ENCODE measurements around the gene GDF15. TPM values are rescaled to one million over a fixed set of nuclear protein-coding genes. Genes with fewer than 3 reads are reported as not detected.

Gene GDF15
- total RNA-seq, 2 experiments from 2014 or later: not detected

DNA sequence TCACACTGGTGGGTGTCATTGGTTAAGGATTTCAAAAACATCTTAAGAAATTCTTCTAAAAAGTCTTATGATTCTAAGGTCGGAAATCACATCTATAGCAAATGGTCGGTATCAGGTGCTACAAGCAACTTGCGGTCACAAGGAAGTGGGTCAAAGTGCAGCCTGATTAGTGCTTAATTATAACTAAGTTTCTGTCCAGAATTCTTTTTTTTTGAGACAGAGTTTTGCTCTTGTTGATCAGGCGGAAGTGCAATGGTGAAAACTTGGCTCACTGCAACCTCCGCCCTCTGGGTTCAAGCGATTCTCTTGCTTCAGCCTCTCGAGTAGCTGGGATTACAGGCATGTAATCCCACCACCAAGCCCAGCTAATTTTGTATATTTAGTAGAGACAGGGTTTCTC lies 1.2 kb upstream of the GDF15 start:
- H3K9me3 ChIP-seq (ENCODE audit: low read length): no peaks in the 10 kb centered on the region
- H3K4me2 ChIP-seq (ENCODE audit: low read length): no peak overlapping the region
- no TSS peak for BruUV-seq (replicated peaks)
- no peak for DNase-seq (ENCODE audit: low spot score)
- H3K9me2 ChIP-seq (ENCODE audit: insufficient read depth, low read length): no peaks in the 10 kb centered on the region
- no peak overlapping the region for H2AFZ ChIP-seq (ENCODE audit: low read length)
- no peak overlapping the region for H3K4me3 ChIP-seq (ENCODE audit: low read depth, low read length, poor library complexity, severe bottlenecking)
- no peaks in the 10 kb centered on the region for H3K36me3 ChIP-seq (ENCODE audit: insufficient read depth, low read length)
- intact Hi-C loops (cut with micrococcal nuclease; ENCODE audit: unreplicated experiment): no loop called here
- H4K20me1 ChIP-seq (ENCODE audit: insufficient read depth, low read length): no peaks in the 10 kb centered on the region
- ChIA-PET CTCF (ENCODE audit: unreplicated experiment) (no interaction called here), POLR2A (no interaction called here)
- TF ChIP-seq EZH2phosphoT487 (IDR thresholded peaks at IDR 0.05; ENCODE audit: borderline replicate concordance, low read depth, low read length): no peak
- TF ChIP-seq, protein P1, sequence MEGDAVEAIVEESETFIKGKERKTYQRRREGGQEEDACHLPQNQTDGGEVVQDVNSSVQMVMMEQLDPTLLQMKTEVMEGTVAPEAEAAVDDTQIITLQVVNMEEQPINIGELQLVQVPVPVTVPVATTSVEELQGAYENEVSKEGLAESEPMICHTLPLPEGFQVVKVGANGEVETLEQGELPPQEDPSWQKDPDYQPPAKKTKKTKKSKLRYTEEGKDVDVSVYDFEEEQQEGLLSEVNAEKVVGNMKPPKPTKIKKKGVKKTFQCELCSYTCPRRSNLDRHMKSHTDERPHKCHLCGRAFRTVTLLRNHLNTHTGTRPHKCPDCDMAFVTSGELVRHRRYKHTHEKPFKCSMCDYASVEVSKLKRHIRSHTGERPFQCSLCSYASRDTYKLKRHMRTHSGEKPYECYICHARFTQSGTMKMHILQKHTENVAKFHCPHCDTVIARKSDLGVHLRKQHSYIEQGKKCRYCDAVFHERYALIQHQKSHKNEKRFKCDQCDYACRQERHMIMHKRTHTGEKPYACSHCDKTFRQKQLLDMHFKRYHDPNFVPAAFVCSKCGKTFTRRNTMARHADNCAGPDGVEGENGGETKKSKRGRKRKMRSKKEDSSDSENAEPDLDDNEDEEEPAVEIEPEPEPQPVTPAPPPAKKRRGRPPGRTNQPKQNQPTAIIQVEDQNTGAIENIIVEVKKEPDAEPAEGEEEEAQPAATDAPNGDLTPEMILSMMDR (conservative IDR thresholded peaks at IDR 0.05; ENCODE audit: low read length): no peak
- H3K27ac ChIP-seq (ENCODE audit: low read depth, low read length, poor library complexity, severe bottlenecking): no peak overlapping the region
- peaks cover 9% of the 10 kb centered on the region for H3K4me1 ChIP-seq (ENCODE audit: insufficient read depth, low read length, poor library complexity, severe bottlenecking)
- H3K79me2 ChIP-seq (ENCODE audit: insufficient read depth, low read depth, low read length): no peaks in the 10 kb centered on the region

DNA sequence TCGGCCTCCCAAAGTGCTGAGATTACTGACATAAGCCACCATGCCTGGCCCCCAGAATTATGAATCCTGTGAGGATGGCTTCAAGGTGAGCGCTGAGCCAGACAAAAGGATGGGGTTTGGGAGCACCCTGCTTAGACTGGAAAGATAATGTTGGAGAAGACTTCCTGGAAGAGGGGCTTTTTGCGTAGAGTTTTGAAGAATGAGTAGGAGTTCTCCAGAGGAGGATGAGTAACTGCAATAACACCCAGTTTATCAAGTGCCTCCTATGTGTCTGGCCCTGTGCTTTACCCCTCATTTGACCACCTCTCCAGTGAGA lies 641 bp upstream of the GDF15 start:
- no TSS peak for BruUV-seq (replicated peaks)
- CTCF ChIA-PET (ENCODE audit: unreplicated experiment): no interaction called here
- no peak overlapping the region for H3K27ac ChIP-seq (ENCODE audit: low read depth, low read length, poor library complexity, severe bottlenecking)
- H3K79me2 ChIP-seq (ENCODE audit: insufficient read depth, low read depth, low read length): no peaks in the 10 kb centered on the region
- H2AFZ ChIP-seq (ENCODE audit: low read length): no peak overlapping the region
- H4K20me1 ChIP-seq (ENCODE audit: insufficient read depth, low read length): no peaks in the 10 kb centered on the region
- POLR2A ChIA-PET: no interaction called here
- H3K36me3 ChIP-seq (ENCODE audit: insufficient read depth, low read length): no peaks in the 10 kb centered on the region
- no peak overlapping the region for H3K4me3 ChIP-seq (ENCODE audit: low read depth, low read length, poor library complexity, severe bottlenecking)
- no peak for DNase-seq (ENCODE audit: low spot score)
- no peak overlapping the region for H3K4me2 ChIP-seq (ENCODE audit: low read length)
- intact Hi-C loops (cut with micrococcal nuclease; ENCODE audit: unreplicated experiment): no loop called here
- no peaks in the 10 kb centered on the region for H3K9me2 ChIP-seq (ENCODE audit: insufficient read depth, low read length)
- no peaks in the 10 kb centered on the region for H3K9me3 ChIP-seq (ENCODE audit: low read length)
- peaks cover 9% of the 10 kb centered on the region for H3K4me1 ChIP-seq (ENCODE audit: insufficient read depth, low read length, poor library complexity, severe bottlenecking)
- TF ChIP-seq, protein P1 (conservative IDR thresholded peaks at IDR 0.05; ENCODE audit: low read length): no peak

DNA sequence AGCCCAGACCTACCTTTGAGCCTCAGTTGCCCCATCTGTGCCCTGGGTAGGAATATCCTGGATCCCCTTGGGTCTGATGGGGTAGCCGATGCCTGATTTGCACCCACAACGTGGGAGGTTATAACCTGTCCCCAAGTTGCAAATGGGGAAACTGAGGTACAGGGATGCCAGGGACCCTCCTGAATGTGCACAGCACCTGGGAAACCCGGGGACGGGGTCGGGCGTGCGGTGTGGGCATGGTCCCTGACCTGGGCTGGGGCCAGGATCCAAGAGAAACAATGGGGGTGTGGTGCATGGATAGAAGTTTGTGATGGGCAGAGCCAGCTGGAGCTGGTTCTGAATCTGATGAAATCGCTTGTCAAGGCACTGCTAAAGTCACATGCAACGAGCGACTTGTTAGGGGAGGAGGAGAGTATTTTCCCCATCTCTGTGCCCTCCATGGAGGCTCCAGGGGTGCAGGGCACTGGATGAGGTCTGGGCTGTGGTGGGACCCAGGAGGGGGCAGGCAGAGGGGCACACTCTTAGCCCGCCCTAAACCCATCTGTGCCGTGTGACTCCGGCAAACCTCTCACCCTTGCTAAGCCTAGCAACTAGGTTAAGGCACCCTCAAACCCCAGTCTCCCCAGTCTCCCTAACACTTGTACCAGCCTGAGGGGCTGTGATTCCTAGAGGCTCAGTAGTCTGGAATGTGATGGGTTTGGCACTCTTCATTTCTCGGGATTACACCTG lies 749 bp downstream of the GDF15 start:
- Histone ChIP-seq H3K4me2 (ENCODE audit: low read length) (no peak overlapping the region), H3K27ac (ENCODE audit: low read depth, low read length, poor library complexity, severe bottlenecking) (no peak overlapping the region), H3K79me2 (ENCODE audit: insufficient read depth, low read depth, low read length) (no peaks in the 10 kb centered on the region), H4K20me1 (ENCODE audit: insufficient read depth, low read length) (no peaks in the 10 kb centered on the region), H2AFZ (ENCODE audit: low read length) (no peak overlapping the region), H3K36me3 (ENCODE audit: insufficient read depth, low read length) (no peaks in the 10 kb centered on the region), H3K4me1 (ENCODE audit: insufficient read depth, low read length, poor library complexity, severe bottlenecking) (peaks cover 9% of the 10 kb centered on the region), H3K9me2 (ENCODE audit: insufficient read depth, low read length) (no peaks in the 10 kb centered on the region), H3K4me3 (ENCODE audit: low read depth, low read length, poor library complexity, severe bottlenecking) (no peak overlapping the region), H3K9me3 (ENCODE audit: low read length) (no peaks in the 10 kb centered on the region)
- no TSS peak for BruUV-seq (replicated peaks)
- TF ChIP-seq, protein P1 (conservative IDR thresholded peaks at IDR 0.05; ENCODE audit: low read length): no peak
- TF ChIP-seq EZH2phosphoT487 (IDR thresholded peaks at IDR 0.05; ENCODE audit: borderline replicate concordance, low read depth, low read length): no peak
- CTCF ChIA-PET (ENCODE audit: unreplicated experiment): no interaction called here
- POLR2A ChIA-PET: no interaction called here
- DNase-seq (ENCODE audit: low spot score): no peak
- intact Hi-C loops (cut with micrococcal nuclease; ENCODE audit: unreplicated experiment): no loop called here

Data from OCI-LY7 (cell line).